PC-3 (cell line): Measurements from ENCODE around the gene ITIH5.

Experiments
- CTCF ChIP-seq: fragments of 300-600 bp; sonication (generic); conservative IDR thresholded peaks from 2 replicates; pipeline ENCODE4 v1.5.1; 2017; ENCODE audit warnings: antibody characterized with exemption, low read depth, mild to moderate bottlenecking, low read length
- EZH2 ChIP-seq: fragments of 300-600 bp; sonication (generic); IDR thresholded peaks from one replicate; pipeline ENCODE4 v1.6.1; 2017; ENCODE audit warnings: antibody characterized with exemption, mild to moderate bottlenecking, low read length; ENCODE audit not compliant: unreplicated experiment

DNA sequence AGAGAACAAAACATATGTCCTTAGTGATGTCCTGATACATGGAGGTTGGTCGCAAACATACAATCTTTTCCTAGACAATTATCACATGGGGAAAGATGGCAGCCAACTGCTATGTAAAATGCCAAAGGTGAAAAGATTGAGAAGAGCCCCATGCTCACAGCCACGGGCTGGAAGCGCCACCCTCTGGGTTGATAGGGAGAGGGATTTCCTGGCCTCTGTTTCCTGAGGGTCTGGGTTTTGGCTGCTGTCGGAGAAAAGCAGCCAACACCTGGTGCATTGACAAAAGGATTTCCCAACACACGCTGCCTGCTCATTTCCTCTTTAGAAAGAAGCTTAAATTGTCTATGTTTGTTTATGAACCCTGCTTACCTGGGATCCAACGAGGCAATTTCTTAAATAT, 43.8 kb downstream of the ITIH5 start:
- TF ChIP-seq EZH2 (no peak), CTCF (no peak)
